Panc1 (cell line): Measurements from ENCODE around the gene KRT73. TPM values are rescaled to one million over a fixed set of nuclear protein-coding genes. Genes with fewer than 3 reads are reported as not detected.

Experiments used
- ATAC-seq: fragments of 200-7000 bp; cut with Tn5 transposase; 2 replicates; pipeline ENCODE4 v1.9.1; 2020; ENCODE audit warnings: mild to moderate bottlenecking, moderate library complexity
- BruUV-seq: library from RNA; stranded (reverse); fragments of 400-500 nt; replicated peaks from 2 replicates; lab custom pipeline; 2021; lab: Mats Ljungman, UMichigan
- CTCF ChIA-PET: fragments of 300-600 bp; sonication (Branson Sonifier 250); formaldehyde crosslinking; loops from one replicate; lab custom pipeline; 2022; ENCODE audit warnings: antibody characterized with exemption; lab: Charles Lee
- POLR2A ChIA-PET: fragments of 300-600 bp; sonication (Branson Sonifier 250); formaldehyde crosslinking; loops from one replicate; lab custom pipeline; 2022; ENCODE audit warnings: antibody characterized with exemption; lab: Charles Lee
- DNase-seq: peaks from one replicate; pipeline ENCODE4 v3.0.0-alpha.2; 2010; ENCODE audit warnings: low read depth, low spot score
- H3K27ac ChIP-seq: 2 replicates; pipeline ENCODE4 v1.5.1; 2011; ENCODE audit warnings: mild to moderate bottlenecking, low read length, inconsistent platforms
- H3K27me3 ChIP-seq: fragments of 200-500 bp; sonication (Bioruptor generic); 2 replicates; pipeline ENCODE4 v1.6.0; 2014; ENCODE audit warnings: low read length, inconsistent platforms; ENCODE audit not compliant: control insufficient read depth, insufficient read depth
- H3K36me3 ChIP-seq: fragments of 200-500 bp; sonication (Bioruptor generic); 2 replicates; pipeline ENCODE4 v1.5.1; 2014; ENCODE audit warnings: inconsistent platforms, mild to moderate bottlenecking, low read length, moderate library complexity; ENCODE audit not compliant: control insufficient read depth, insufficient read depth
- H3K4me1 ChIP-seq: 2 replicates; pipeline ENCODE4 v1.5.1; 2011; ENCODE audit warnings: inconsistent platforms, mild to moderate bottlenecking, low read length, moderate library complexity; ENCODE audit not compliant: control insufficient read depth, insufficient read depth
- H3K4me3 ChIP-seq, 2 experiments: 2 replicates each; pipeline ENCODE4 v1.5.1; 2011 to 2012; ENCODE audit warnings: low read depth in 2 of 2, low read length in 2 of 2, mild to moderate bottlenecking in 2 of 2, inconsistent platforms in 1 of 2, moderate library complexity in 1 of 2
- H3K9me3 ChIP-seq: fragments of 200-500 bp; sonication (Bioruptor generic); 2 replicates; pipeline ENCODE4 v1.5.1; 2014; ENCODE audit warnings: low read depth, mild to moderate bottlenecking, inconsistent platforms, low read length, moderate library complexity; ENCODE audit not compliant: control insufficient read depth, insufficient read depth
- CTCF ChIP-seq: fragments of 450-650 bp; IDR thresholded peaks from 2 replicates; pipeline ENCODE4 v1.5.1; 2017; ENCODE audit warnings: mild to moderate bottlenecking
- POLR2AphosphoS5 ChIP-seq: IDR thresholded peaks from 2 replicates; pipeline ENCODE4 v1.6.1; 2012; ENCODE audit warnings: mild to moderate bottlenecking, low read depth, low read length, moderate library complexity
- REST ChIP-seq, 2 experiments: IDR thresholded peaks; 2 replicates each; pipeline ENCODE4 v1.6.1; 2011 to 2012; ENCODE audit warnings: low read depth in 2 of 2, control low read depth in 1 of 2, low read length in 1 of 2, mild to moderate bottlenecking in 1 of 2, moderate library complexity in 1 of 2; ENCODE audit not compliant: insufficient read depth in 1 of 2
- SIN3A ChIP-seq: IDR thresholded peaks from 2 replicates; pipeline ENCODE4 v1.6.1; 2012; ENCODE audit warnings: low read depth, mild to moderate bottlenecking, low read length, moderate library complexity, borderline replicate concordance; ENCODE audit not compliant: insufficient read depth
- TCF7L2 ChIP-seq: IDR thresholded peaks from 2 replicates; pipeline ENCODE4 v1.6.1; 2011; ENCODE audit warnings: mild to moderate bottlenecking, low read depth, low read length, inconsistent platforms
- in situ Hi-C: cut with HindIII; loops from 2 replicates; pipeline ENCODE4 v1.10.0; 2016; ENCODE audit warnings: low sequenced_read_pairs, low pct_unique_long_range_greater_than_20kb
- intact Hi-C: fragments of 100-400 bp; cut with micrococcal nuclease; formaldehyde crosslinking; loops from one replicate; pipeline ENCODE4 v1.10.0; 2022; ENCODE audit not compliant: unreplicated experiment
- total RNA-seq: library from RNA; stranded (reverse); gene quantifications from one replicate; pipeline ENCODE4 v1.2.1, GENCODE V29; 2021; ENCODE audit not compliant: unreplicated experiment

KRT73 gene
- total RNA-seq, 1 experiment from 2014 or later, result not detected

- BruUV-seq, result no TSS peak
- no peaks in the 10 kb centered on the region for H3K4me1 ChIP-seq
- H3K36me3 ChIP-seq, result no peaks in the 10 kb centered on the region
- intact Hi-C loops, result no loop called here
- no peak for DNase-seq
- H3K9me3 ChIP-seq, result no peaks in the 10 kb centered on the region
- in situ Hi-C loops, result no loop called here
- H3K4me3 ChIP-seq, result no peak overlapping the region
- no peak for TF ChIP-seq POLR2AphosphoS5
- no peak for TF ChIP-seq SIN3A
- TF ChIP-seq REST (IDR thresholded peaks at IDR 0.05; ENCODE audit: insufficient read depth in 1 of 2, low read depth in 2 of 2, low read length in 1 of 2), result no peak
- no peak for TF ChIP-seq TCF7L2
- TF ChIP-seq CTCF, result no peak
- no peak for ATAC-seq
- H3K27me3 ChIP-seq, result peaks cover 2% of the 10 kb centered on the region
- ChIA-PET CTCF (interaction anchor here (0.6 kb wide), 1 partner anchor 154 kb away, joined by 3 read pairs; no protein-coding TSS in a partner anchor), POLR2A (no interaction called here)
- no peak overlapping the region for H3K27ac ChIP-seq
These were observed 12.3 kb downstream of the KRT73 start for GRCh38 chr12:52606096-52606495.

GRCh38 chr12:52605542-52605941, 12.8 kb downstream of the KRT73 start:
- H3K27ac ChIP-seq, result no peak overlapping the region
- ChIA-PET POLR2A (no interaction called here), CTCF (interaction anchor here (0.6 to 1.0 kb wide), 2 partner anchors 154 to 265 kb away, joined by 3 read pairs; no protein-coding TSS in a partner anchor)
- H3K4me1 ChIP-seq, result no peaks in the 10 kb centered on the region
- BruUV-seq, result no TSS peak
- no peaks in the 10 kb centered on the region for H3K36me3 ChIP-seq
- DNase-seq (no peak), ATAC-seq (no peak)
- in situ Hi-C loops (no loop called here), intact Hi-C loops (no loop called here)
- TF ChIP-seq TCF7L2 (no peak), SIN3A (no peak), REST (IDR thresholded peaks at IDR 0.05; ENCODE audit: insufficient read depth in 1 of 2, low read depth in 2 of 2, low read length in 1 of 2) (no peak), POLR2AphosphoS5 (no peak), CTCF (no peak)
- peaks cover 2% of the 10 kb centered on the region; the same call in 1 of the 2 replicates for H3K27me3 ChIP-seq
- no peak overlapping the region for H3K4me3 ChIP-seq
- H3K9me3 ChIP-seq, result no peaks in the 10 kb centered on the region
